Measurements from ENCODE around the gene POMZP3. TPM values are rescaled to one million over a fixed set of nuclear protein-coding genes. Genes with fewer than 3 reads are reported as not detected.
A peak's percentile ranks its signal among the peaks of the same experiment; 100 is the strongest.
"Not testable (repeated sequence)": the region's sequence is repeated elsewhere in the genome, so short reads cannot be mapped to it uniquely, and the experiment has no call there.

Gene POMZP3
- total and polyA plus RNA-seq, 2 donors (not counting 3 experiments of a cell fraction or from before 2014, with no cell fraction given), result 12.7 to 20.8 TPM

DNA sequence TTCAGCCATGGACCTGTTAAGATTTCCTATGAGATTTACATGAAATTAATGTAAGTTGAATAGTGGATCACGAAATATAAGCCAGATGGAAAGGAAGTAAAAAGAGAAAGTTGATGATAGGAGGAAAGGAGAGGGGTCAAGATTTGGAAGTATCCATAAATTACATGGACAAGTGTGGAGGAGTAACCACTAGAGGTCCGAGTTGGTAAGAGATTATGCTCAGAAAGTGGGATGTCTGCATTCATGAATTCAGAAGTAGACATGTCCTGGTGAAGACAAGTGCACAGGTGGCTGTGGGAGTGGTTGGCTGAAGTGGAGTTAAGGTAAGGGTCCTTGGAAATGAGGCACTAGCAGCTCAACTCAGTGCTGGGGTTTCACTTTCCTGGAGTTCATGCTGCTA is 29.3 kb upstream of the POMZP3 start:
- POLR2A ChIA-PET; H3K9me3 ChIP-seq (replicated peaks; ENCODE audit: control insufficient read depth, insufficient read depth, low read length); dilution Hi-C loops (cut with MboI; ENCODE audit: extremely low pct_ligation_motif_present, low sequenced_read_pairs); CTCF ChIA-PET; H3K4me3 ChIP-seq (replicated peaks in 1 of 3; ENCODE audit: insufficient read depth in 1 of 3, low read depth in 1 of 3, low read length in 3 of 3); H3K4me2 ChIP-seq (ENCODE audit: insufficient read depth, low read length); BruUV-seq (replicated peaks); intact Hi-C loops (cut with micrococcal nuclease); DNase-seq (ENCODE audit: low read depth, low spot score); H3K4me1 ChIP-seq (ENCODE audit: control insufficient read depth, extremely low read depth, insufficient read depth, low read length); H3K27me3 ChIP-seq (ENCODE audit: control insufficient read depth in 2 of 2, insufficient read depth in 2 of 2, low read length in 2 of 2); H4K20me1 ChIP-seq (replicated peaks; ENCODE audit: control insufficient read depth, extremely low read depth, insufficient read depth, low read length); H3K79me2 ChIP-seq (ENCODE audit: control insufficient read depth, insufficient read depth, low read length); H2AFZ ChIP-seq (ENCODE audit: low read depth, low read length); FAIRE-seq; H3K27ac ChIP-seq (ENCODE audit: insufficient read depth, low read depth, low read length); H3K9ac ChIP-seq (replicated peaks; ENCODE audit: extremely low read depth, insufficient read depth, low read length); H3K36me3 ChIP-seq (ENCODE audit: control insufficient read depth in 2 of 2, extremely low read depth in 1 of 2, insufficient read depth in 2 of 2, low read length in 2 of 2); H3K9me1 ChIP-seq (replicated peaks; ENCODE audit: control insufficient read depth, extremely low read depth, insufficient read depth, low read length): not testable (repeated sequence)

DNA sequence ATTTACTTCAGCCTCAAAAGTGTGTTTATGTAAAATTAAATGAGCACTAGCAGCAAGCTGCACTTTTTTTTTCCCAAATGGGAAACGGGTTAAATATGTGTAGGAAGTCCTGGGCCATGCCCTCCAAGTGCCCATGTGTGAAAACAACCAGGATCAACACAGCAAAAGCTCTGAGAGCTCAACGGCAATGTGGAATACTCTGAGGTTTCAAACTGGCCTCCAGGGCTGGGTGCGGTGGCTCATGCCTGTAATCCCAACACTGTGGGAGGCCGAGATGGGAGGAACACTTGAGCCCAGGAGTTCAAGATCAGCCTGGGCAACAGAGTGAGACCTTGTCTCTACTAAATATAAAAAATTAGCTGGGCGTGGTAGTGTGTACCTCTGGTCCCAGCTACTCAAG is 15.5 kb upstream of the POMZP3 start:
- H3K36me3 ChIP-seq (ENCODE audit: control insufficient read depth in 2 of 2, extremely low read depth in 1 of 2, insufficient read depth in 2 of 2, low read length in 2 of 2); H3K79me2 ChIP-seq (ENCODE audit: control insufficient read depth, insufficient read depth, low read length); H2AFZ ChIP-seq (ENCODE audit: low read depth, low read length); H3K9me1 ChIP-seq (replicated peaks; ENCODE audit: control insufficient read depth, extremely low read depth, insufficient read depth, low read length); H3K27me3 ChIP-seq (ENCODE audit: control insufficient read depth in 2 of 2, insufficient read depth in 2 of 2, low read length in 2 of 2); H3K9me3 ChIP-seq (replicated peaks; ENCODE audit: control insufficient read depth, insufficient read depth, low read length); H3K27ac ChIP-seq (ENCODE audit: insufficient read depth, low read depth, low read length); H3K4me1 ChIP-seq (ENCODE audit: control insufficient read depth, extremely low read depth, insufficient read depth, low read length); DNase-seq (ENCODE audit: low read depth, low spot score); intact Hi-C loops (cut with micrococcal nuclease); CTCF ChIA-PET; H3K4me3 ChIP-seq (replicated peaks in 1 of 3; ENCODE audit: insufficient read depth in 1 of 3, low read depth in 1 of 3, low read length in 3 of 3); dilution Hi-C loops (cut with MboI; ENCODE audit: extremely low pct_ligation_motif_present, low sequenced_read_pairs); BruUV-seq (replicated peaks); H3K9ac ChIP-seq (replicated peaks; ENCODE audit: extremely low read depth, insufficient read depth, low read length); H3K4me2 ChIP-seq (ENCODE audit: insufficient read depth, low read length); POLR2A ChIA-PET; FAIRE-seq; H4K20me1 ChIP-seq (replicated peaks; ENCODE audit: control insufficient read depth, extremely low read depth, insufficient read depth, low read length): not testable (repeated sequence)

- H2AFZ ChIP-seq (ENCODE audit: low read depth, low read length); H3K4me1 ChIP-seq (ENCODE audit: control insufficient read depth, extremely low read depth, insufficient read depth, low read length); POLR2A ChIA-PET; dilution Hi-C loops (cut with MboI; ENCODE audit: extremely low pct_ligation_motif_present, low sequenced_read_pairs); DNase-seq (ENCODE audit: low read depth, low spot score); H3K79me2 ChIP-seq (ENCODE audit: control insufficient read depth, insufficient read depth, low read length); H3K4me2 ChIP-seq (ENCODE audit: insufficient read depth, low read length); H3K9ac ChIP-seq (replicated peaks; ENCODE audit: extremely low read depth, insufficient read depth, low read length); intact Hi-C loops (cut with micrococcal nuclease); BruUV-seq (replicated peaks); H4K20me1 ChIP-seq (replicated peaks; ENCODE audit: control insufficient read depth, extremely low read depth, insufficient read depth, low read length); H3K27me3 ChIP-seq (ENCODE audit: control insufficient read depth in 2 of 2, insufficient read depth in 2 of 2, low read length in 2 of 2); H3K4me3 ChIP-seq (replicated peaks in 1 of 3; ENCODE audit: insufficient read depth in 1 of 3, low read depth in 1 of 3, low read length in 3 of 3); H3K9me1 ChIP-seq (replicated peaks; ENCODE audit: control insufficient read depth, extremely low read depth, insufficient read depth, low read length); H3K36me3 ChIP-seq (ENCODE audit: control insufficient read depth in 2 of 2, extremely low read depth in 1 of 2, insufficient read depth in 2 of 2, low read length in 2 of 2); CTCF ChIA-PET; H3K9me3 ChIP-seq (replicated peaks; ENCODE audit: control insufficient read depth, insufficient read depth, low read length); H3K27ac ChIP-seq (ENCODE audit: insufficient read depth, low read depth, low read length): not testable (repeated sequence)
- peak; percentile 22 to 25 for TF ChIP-seq CTCF (IDR thresholded peaks at IDR 0.05; ENCODE audit: extremely low read depth in 1 of 2, insufficient read depth in 1 of 2, low read depth in 1 of 2, low read length in 2 of 2)
- peak; percentile 26 for FAIRE-seq
Observed at GRCh38 chr7:76637061-76637691, 10.1 kb upstream of the POMZP3 start.

GRCh38 chr7:76626581-76626980 is 498 bp downstream of the POMZP3 start:
- FAIRE-seq; H3K4me1 ChIP-seq (ENCODE audit: control insufficient read depth, extremely low read depth, insufficient read depth, low read length); H3K9me1 ChIP-seq (replicated peaks; ENCODE audit: control insufficient read depth, extremely low read depth, insufficient read depth, low read length); dilution Hi-C loops (cut with MboI; ENCODE audit: extremely low pct_ligation_motif_present, low sequenced_read_pairs); POLR2A ChIA-PET; H4K20me1 ChIP-seq (replicated peaks; ENCODE audit: control insufficient read depth, extremely low read depth, insufficient read depth, low read length); CTCF ChIA-PET; intact Hi-C loops (cut with micrococcal nuclease); H3K27me3 ChIP-seq (ENCODE audit: control insufficient read depth in 2 of 2, insufficient read depth in 2 of 2, low read length in 2 of 2); H3K79me2 ChIP-seq (ENCODE audit: control insufficient read depth, insufficient read depth, low read length); H3K36me3 ChIP-seq (ENCODE audit: control insufficient read depth in 2 of 2, extremely low read depth in 1 of 2, insufficient read depth in 2 of 2, low read length in 2 of 2); BruUV-seq (replicated peaks); H2AFZ ChIP-seq (ENCODE audit: low read depth, low read length); H3K27ac ChIP-seq (ENCODE audit: insufficient read depth, low read depth, low read length); H3K9me3 ChIP-seq (replicated peaks; ENCODE audit: control insufficient read depth, insufficient read depth, low read length): not testable (repeated sequence)
- DNase-seq (ENCODE audit: low read depth, low spot score), result peak; percentile 21
- Histone ChIP-seq H3K4me3 (replicated peaks in 1 of 3; ENCODE audit: insufficient read depth in 1 of 3, low read depth in 1 of 3, low read length in 3 of 3) (peak overlapping the region in 2 of 3 experiments; percentile 30 to 48), H3K9ac (replicated peaks; ENCODE audit: extremely low read depth, insufficient read depth, low read length) (peak overlapping the region; percentile 13), H3K4me2 (ENCODE audit: insufficient read depth, low read length) (peak overlapping the region; percentile 27)
